B cell (primary cell): ENCODE results near the gene PTPN14.

Experiments used
- EZH2 ChIP-seq: IDR thresholded peaks from 2 replicates; pipeline ENCODE4 v1.6.1; 2012; ENCODE audit warnings: borderline replicate concordance, low read depth, mild to moderate bottlenecking, moderate library complexity, low read length; ENCODE audit not compliant: insufficient read depth, poor library complexity, severe bottlenecking
- TF ChIP-seq, protein P1 (sequence below): fragments of 200-600 bp; IDR thresholded peaks from one replicate; pipeline ENCODE4 v1.8.0; 2022; ENCODE audit warnings: antibody characterized with exemption, mild to moderate bottlenecking

- TF ChIP-seq, protein P1, sequence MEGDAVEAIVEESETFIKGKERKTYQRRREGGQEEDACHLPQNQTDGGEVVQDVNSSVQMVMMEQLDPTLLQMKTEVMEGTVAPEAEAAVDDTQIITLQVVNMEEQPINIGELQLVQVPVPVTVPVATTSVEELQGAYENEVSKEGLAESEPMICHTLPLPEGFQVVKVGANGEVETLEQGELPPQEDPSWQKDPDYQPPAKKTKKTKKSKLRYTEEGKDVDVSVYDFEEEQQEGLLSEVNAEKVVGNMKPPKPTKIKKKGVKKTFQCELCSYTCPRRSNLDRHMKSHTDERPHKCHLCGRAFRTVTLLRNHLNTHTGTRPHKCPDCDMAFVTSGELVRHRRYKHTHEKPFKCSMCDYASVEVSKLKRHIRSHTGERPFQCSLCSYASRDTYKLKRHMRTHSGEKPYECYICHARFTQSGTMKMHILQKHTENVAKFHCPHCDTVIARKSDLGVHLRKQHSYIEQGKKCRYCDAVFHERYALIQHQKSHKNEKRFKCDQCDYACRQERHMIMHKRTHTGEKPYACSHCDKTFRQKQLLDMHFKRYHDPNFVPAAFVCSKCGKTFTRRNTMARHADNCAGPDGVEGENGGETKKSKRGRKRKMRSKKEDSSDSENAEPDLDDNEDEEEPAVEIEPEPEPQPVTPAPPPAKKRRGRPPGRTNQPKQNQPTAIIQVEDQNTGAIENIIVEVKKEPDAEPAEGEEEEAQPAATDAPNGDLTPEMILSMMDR = no peak
- no peak for TF ChIP-seq EZH2
These were observed 147.2 kb downstream of the PTPN14 start for GRCh38 chr1:214404154-214404553.
